Inflammatory macrophage (primary cell): ENCODE data around the gene PIBF1.

ENCODE experiments used
- DNase-seq, 2 donors: peaks; one replicate each; pipeline ENCODE4 v3.0.0-alpha.2; 2020 to 2022

The PIBF1 gene

GRCh38 chr13:73062468-73062867, 280.5 kb downstream of the PIBF1 start:
- DNase-seq = no peak

GRCh38 chr13:73063166-73063565, 281.2 kb downstream of the PIBF1 start:
- no peak for DNase-seq

GRCh38 chr13:73065036-73065435, 283.1 kb downstream of the PIBF1 start:
- DNase-seq = no peak

- no peak for DNase-seq
Measured at GRCh38 chr13:73065665-73066340, 283.9 kb downstream of the PIBF1 start.
